GM11168 (cell line): Measurements from ENCODE around the gene TRAPPC3.
"Not testable (repeated sequence)": the region's sequence is repeated elsewhere in the genome, so short reads cannot be mapped to it uniquely, and the experiment has no call there.

ENCODE experiments used
- in situ Hi-C: fragments of 300-500 bp; cut with MboI; formaldehyde crosslinking; loops from one replicate; pipeline ENCODE4 v1.12.0; 2022; ENCODE audit warnings: low sequenced_read_pairs; ENCODE audit not compliant: unreplicated experiment

Gene TRAPPC3

DNA sequence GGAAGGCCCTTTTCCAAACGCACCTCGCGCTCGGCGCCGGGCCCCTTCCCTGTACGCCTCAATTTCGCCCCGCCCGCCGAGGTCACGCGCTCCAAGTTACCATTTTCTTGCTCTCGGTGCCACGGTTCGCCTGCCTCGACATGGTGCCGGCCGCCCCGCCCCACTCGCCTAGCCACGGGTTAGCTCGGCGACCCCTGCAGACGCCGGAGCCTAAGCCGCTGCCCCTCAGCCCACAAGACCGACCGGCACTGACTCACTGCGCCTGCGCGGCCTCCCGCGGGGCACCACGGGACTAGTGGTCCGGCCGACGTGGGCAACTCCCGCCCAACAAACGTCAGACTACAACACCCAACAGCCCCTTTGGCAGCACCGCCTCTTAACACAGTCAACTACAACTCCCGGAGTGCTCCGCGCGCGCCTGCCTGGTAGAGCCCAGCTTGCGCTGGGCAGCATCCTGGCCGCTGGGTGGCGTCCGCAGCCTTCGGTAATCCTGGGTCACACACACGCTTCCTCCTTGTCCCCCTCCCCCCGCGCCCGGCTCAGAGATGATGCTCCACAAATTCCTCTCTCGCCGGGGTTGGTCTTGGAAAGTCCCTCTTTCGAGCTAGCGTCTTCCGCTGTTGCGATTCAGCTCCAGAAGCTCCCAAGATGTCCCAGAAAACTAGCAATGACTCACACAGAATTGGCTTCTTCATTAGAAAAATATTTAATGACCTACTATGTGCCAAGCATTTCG is at the start of gene TRAPPC3:
Gene TRAPPC3 (minus strand): TSS at position 250 of the 736 bp plus-strand sequence. CDS start 108 bp downstream, at position 142.
- in situ Hi-C loops, result no loop called here

DNA sequence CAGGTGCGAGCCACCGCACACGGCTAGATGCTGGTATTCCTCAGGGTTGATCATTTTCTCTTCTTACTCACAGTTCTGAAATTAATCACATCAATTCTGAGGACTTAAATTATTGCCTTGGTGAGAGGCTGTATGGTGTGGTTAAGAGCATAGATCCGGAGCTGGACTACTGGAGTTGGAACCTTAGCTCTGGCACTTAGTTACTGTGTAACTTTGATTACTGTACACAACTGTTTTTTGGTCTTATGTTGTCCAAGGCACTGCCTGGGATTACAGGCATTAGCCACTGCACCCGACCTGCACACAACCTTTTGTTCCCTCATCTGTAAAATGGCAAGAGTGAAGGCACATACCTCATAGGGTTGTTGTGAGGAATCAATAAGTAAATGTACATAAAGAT is 49.4 kb upstream of the TRAPPC3 start:
- in situ Hi-C loops, result no loop called here

DNA sequence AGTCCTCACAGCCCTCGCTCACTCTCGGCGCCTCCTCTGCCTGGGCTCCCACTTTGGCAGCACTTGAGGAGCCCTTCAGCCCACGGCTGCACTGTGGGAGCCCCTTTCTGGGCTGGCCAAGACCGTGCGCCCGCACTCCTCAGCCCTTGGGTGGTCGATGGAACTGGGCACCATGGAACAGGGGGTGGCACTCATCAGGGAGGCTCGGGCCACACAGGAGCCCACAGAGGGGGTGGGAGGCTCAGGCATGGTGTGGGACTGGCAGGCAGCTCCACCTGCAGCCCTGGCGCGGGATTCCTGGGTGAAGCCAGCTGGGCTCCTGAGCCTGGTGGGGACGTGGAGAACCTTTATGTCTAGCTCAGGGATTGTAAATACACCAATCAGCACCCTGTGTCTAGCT is 47.5 kb upstream of the TRAPPC3 start:
- in situ Hi-C loops, result not testable (repeated sequence)

DNA sequence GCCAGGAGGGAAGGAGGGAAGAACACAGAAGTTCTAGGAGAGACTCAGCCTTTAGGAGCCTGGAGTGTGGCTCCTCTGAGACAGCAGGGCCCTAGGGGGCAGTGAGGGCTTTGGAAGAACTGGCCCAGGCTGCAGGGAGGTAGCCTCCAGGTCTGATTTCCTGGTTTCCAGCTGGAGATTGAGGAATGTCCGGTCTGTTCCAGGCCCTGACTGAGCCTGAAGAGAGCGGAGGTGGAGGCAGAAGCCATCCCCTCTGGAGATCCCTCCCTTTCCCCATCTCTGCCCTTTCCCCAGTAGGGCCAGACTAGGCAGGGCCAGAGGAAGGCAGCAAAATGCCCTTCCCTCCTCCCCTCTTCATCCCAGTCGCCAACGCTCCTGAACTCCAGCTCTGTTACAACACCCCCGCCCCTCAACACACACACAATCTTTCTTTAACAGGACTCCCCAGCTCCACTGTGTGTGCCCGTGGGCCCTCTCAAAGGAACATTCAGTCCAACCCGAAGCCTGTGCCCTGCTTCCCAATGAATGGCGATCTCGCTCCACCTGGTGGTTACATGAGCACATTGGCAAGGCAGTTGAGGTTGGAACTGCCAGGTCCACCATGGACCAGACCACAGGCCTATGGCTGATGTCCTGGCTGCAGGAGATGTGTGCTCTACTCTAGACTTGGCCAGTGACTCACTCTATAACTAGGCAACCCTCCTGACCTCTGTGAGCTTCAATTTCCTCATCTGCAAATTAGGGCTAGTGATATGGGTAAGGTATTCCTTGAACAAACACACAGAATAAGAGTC is 38.7 kb upstream of the TRAPPC3 start:
- in situ Hi-C loops, result loop anchor here (5.0 kb wide), 1 partner anchor 36 kb away; no protein-coding TSS in a partner anchor

DNA sequence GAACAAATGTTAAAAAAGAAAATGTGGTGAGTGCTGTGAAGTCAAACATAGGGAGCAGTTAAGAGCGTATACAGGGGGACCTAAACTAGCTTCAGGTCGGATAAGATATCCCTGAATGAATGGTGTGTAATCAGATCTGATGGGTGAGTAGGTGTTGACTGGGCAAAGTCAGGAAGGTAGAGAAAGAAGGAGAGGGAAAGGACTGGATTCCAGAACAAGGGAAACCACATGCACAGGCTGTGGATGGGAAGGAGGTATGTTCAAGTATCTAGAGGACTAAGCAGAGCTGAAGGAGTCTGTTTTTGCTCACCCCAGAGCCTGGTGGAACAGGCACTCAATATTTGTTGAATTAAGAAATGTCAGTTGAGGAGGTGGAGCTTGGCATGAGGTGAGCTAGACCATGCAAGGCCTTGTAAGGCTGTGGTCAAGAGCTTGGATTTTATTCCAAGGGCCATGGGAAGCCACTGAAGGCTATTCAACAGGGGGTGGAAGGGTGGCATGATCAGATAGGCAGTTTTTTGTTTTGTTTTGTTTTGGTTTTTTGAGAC is 34.1 kb upstream of the TRAPPC3 start:
- in situ Hi-C loops, result no loop called here

DNA sequence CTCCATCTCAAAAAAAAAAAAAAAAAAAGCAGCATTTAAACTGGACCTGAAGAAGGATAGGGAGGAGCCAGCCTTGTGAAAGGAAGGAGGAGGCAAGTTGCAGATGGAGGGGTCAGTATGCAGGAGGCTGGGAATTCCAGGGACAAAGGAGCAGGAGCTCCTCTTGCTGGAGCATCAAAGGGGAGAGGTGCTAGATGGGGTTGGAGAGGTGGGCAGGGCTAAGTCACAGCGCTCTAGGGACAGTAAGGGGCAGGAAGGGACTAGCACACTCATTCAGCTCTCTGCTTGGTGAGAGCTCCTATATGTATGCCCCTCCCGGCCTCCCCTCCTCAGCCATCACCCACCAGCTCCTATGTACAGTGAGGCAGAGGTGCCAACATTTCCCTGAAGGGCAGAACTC is 33.4 kb upstream of the TRAPPC3 start:
- in situ Hi-C loops, result no loop called here

DNA sequence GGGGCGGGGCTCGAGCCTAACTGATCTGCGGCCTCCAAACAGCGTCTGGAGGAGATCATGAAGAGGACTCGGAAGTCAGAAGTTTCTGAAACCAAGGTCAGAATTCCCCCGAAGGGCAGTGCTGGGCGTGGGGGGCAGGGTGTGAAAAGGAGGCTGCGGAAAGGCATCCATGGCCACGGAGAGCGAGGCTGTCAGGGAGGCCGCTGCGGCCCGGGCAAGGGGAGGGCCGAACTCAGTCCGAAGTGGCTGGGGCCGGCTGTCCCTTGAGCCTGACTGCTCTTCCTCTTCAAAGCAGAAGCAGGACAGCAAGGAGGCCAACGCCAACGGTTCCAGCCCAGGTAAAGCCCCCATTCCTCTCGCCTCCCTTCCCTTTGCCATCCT is 29.9 kb upstream of the TRAPPC3 start:
- in situ Hi-C loops, result no loop called here

DNA sequence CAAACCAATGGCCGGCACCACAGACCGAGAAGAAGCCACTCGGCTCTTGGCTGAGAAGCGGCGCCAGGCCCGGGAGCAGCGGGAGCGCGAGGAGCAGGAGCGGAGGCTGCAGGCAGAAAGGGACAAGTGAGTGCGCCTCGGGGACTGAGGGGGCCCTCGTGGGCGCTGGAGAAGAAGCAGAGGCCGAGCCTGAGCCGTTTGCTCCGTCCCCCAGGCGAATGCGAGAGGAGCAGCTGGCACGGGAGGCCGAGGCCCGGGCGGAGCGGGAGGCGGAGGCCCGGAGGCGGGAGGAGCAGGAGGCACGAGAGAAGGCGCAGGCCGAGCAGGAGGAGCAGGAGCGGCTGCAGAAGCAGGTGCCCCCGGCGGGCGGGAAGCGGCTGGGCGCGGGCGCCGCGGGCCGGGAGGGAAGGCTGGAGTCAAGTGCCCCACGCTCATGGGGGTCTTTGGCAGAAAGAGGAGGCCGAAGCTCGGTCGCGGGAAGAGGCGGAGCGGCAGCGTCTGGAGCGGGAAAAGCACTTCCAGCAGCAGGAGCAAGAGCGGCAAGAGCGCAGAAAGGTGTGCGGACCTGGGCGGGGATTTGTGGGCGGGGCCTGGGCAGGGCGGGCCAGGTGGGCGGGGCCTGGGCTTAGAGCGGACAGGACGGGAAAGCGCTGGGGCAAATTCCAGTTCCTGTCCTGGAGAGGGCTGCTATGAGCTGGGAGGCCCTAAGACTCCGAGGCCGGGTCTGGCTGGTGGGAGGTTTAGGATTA is 29.4 kb upstream of the TRAPPC3 start:
- in situ Hi-C loops, result no loop called here

DNA sequence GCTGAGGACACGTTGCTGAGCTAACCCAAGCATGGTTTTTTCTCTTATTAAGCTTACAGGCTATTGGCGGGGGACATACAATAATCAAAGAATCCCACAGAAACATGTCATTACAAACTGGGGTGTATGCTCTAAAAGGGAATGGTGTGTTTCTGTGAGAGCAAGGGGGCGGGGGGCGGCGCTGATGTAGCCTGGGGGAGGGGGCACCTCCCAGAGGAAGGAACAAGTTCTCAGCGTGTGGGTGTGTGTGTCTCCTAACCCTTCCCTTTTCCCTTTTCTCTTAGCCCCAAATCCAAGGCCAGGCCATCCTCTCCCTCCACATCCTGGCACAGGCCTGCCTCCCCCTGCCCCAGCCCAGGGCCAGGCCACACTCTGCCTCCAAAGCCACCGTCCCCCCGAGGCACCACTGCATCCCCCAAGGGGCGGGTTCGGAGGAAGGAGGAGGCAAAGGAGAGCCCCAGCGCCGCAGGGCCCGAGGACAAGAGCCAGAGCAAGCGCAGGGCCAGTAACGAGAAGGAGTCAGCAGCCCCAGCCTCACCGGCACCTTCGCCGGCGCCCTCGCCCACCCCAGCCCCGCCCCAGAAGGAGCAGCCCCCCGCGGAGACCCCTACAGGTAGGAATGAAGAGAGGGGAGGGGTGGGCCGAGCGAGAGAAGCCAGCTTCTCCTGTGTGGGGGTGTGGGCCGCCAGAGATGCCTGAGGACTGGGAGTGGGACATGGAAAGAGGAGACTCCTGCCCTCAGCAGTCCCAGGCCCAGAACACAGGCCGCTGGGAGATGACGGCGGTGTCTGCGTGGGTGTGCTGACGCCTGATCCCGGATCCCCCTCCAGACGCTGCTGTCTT is 28.5 kb upstream of the TRAPPC3 start:
- in situ Hi-C loops, result no loop called here

DNA sequence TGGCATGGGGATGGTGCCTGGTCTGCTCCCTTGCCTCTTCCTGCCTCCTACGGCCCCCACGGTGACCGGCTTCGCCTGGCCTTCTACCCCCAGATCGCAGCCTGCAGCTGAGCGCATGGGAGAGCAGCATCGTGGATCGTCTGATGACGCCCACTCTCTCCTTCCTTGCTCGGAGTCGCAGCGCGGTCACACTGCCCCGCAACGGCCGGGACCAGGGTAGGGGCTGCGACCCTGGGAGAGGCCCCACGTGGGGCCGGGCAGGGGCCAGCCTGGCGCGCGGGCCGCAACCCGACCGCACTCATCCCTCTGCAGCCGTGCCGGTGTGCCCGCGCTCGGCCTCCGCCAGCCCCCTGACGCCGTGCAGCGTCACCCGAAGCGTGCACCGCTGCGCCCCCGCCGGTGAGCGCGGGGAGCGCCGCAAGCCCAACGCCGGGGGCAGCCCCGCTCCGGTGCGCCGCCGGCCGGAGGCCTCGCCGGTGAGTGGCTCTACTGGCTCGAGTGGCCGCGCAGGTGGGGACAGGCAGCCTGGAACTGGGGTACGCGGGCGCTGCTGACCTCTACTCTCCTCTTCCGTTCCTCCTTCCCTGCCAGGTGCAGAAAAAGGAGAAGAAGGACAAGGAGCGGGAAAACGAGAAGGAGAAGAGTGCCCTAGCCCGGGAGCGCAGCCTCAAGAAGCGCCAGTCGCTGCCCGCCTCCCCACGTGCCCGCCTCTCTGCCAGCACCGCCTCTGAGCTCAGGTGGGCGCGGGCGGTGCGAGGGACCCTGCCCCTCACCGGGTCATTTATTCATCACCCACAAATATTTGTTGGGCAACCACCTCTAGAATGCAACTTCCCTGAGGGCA is 27.0 kb upstream of the TRAPPC3 start:
- in situ Hi-C loops, result no loop called here

DNA sequence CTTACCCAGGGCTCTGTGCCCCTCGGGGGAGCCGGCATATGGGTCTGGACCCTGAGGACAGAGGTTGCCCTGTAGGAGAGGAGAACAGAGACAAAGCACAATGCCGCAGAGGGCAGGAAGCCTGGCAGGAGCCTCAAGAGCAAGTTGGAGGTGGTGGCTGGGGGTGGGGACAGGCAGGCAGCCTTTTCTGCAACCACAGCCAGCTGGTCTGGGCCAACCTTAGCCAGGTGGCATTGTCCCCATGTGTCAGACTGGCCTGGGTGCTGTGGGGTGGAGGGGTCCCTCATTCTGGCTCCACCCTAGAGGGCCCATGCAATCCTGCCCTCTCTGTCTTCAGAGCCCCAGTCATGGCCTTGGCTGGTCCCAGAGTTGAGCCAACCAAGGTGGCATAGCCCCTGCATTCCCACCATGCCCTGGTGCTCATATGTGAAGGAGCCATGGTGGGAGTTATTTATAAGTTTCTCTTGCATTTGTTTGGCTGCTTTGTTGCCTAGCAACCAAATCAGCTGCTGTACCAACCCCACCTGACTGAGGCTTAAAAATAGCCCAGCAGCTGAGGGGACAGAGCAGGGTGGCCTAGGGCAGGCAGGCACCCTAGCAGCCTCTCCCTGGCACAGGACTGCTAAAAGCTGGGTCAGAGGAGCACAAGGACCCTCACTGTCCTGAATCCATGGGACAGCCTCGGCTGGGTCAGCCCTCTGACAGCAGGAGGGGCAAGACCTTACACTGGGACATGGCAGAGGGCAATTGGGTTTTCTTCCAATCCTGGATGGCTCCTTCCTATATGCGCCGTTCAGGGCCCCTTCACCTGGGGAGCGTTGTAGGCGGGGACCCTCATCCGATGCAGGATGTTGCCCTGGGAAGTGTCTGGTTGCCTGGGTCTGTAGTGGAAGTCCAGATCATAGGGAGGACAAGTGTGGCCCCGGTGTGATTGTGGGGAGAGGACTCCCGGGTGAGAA is 26.1 kb upstream of the TRAPPC3 start:
- in situ Hi-C loops, result no loop called here

DNA sequence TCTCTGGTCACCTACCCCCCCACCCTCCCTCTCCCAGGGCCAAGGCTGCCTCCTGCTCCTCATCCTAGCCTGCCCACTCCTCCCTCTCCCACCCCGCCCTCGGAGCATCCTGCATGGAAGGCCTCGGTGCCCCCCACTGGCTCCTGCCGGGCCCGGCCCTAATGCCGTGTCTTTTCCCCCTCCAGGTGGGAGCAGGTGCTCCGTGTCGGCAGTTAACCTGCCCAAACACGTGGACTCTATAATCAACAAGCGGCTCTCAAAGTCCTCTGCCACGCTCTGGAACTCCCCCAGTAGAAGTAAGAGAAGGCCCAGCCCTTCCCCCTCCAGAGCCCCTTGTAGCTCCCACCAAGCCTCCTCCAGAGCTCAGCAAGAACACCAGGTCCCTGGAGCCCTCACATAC is 25.4 kb upstream of the TRAPPC3 start:
- in situ Hi-C loops, result no loop called here

DNA sequence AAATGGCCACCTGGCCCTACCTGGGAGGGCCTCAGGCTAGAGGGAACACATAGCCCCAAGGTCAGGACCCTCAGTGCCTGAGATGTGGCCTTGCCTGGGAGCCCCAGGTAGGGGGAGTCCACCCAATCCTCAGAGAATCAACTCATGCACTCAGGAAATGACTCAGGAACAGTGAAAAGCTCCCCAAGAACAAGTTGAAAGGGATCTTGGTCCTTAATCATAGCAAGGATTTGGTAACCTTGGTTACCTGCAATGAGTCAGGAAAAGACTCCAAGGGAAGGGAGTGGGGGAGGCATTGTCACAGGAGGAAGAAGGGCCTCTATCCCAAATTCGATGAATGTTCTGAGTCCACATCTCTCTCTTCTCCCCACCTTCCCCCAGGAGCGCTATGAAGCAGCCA is 23.7 kb upstream of the TRAPPC3 start:
- in situ Hi-C loops, result no loop called here

DNA sequence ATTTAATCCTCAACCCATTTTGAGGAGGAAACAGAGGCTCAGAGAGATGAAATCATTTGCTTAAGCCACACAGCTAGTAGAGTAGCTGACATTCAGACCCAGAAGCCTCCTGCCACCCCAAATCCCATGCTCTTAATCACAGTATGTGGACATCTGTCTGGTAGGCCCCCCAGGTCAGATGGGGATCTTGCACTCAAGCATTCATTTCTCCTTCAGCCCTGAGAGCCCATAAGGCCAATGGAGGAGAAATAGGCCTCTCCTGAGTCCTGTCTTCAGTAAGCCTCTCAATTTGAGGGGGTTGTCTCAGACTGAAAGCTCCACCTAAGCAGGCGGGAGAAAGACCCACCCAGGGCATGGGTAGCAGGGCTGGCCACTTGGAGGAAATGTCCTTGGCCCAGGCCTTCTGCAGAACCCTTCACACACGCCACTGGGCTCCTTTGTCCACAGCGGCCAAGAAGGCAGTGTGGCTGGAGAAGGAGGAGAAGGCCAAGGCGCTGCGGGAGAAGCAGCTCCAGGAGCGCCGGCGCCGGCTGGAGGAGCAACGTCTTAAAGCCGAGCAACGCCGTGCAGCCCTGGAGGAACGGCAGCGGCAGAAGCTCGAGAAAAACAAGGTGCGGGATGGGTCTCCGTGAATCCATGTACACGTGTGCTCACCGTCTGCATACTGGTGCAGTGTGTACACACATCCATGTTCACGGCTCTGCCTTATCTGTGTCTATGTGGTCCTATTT is 22.9 kb upstream of the TRAPPC3 start:
- in situ Hi-C loops, result no loop called here

DNA sequence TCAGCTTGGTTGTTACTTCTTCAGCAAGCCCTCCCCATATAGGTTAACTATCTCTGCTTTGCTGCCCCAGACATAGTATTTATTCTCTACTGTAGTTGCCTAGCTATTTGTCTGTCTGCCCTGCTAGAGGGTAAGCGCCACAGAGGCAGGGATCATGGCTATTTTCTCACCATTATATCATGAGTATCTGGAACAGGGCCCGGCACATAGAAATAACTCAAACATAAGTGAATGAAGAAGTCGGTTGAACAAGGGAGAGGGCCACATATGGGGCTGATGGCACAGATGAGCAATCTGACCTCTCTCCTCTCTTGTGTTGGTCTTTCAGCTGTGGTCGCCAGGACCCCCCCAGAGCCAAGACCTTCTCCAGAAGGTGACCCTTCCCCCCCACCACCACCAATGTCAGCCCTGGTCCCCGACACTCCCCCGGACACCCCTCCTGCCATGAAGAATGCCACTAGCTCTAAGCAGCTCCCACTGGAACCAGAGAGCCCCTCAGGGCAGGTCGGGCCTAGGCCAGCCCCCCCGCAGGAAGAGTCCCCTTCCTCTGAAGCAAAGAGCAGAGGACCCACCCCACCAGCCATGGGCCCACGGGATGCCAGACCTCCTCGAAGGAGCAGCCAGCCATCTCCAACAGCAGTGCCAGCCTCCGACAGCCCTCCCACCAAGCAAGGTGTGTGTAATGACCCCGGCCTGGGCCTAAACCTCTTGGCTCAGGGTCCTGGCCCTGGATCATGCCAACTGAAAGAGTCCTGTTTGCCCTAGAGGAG is 21.5 kb upstream of the TRAPPC3 start:
- in situ Hi-C loops, result no loop called here

DNA sequence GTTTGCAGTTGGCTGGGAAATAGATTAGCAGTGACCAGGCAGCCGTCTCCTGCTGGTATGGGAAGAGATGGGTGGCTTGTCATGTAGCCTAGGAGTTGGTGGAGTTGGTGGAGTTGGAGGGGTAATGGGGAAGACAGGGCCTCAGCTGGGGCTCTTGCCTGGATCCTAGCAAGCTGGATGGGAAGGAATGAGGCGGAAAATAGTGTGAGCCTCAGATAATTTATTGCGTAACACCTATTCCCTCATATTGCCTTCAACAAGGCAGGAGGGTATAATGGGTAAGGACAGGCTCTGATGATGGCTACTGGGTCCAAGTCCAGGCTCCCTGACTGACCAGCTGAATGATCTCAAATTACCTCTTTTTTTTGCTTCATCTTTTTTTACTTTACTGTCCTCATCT is 19.2 kb upstream of the TRAPPC3 start:
- in situ Hi-C loops, result no loop called here
